ENCODE results near the gene ABLIM1.

GRCh38 chr10:114565066-114565465, 93.0 kb downstream of the ABLIM1 start:
- TF ChIP-seq CTCF (IDR thresholded peaks at IDR 0.05; ENCODE audit: low read depth, low read length) = no peak
- no peak for TF ChIP-seq EZH2phosphoT487 (IDR thresholded peaks at IDR 0.05; ENCODE audit: low read depth)
